GM21360 (cell line): Measurements from ENCODE around the gene GALP.
"Not testable (repeated sequence)": the region's sequence is repeated elsewhere in the genome, so short reads cannot be mapped to it uniquely, and the experiment has no call there.

Experiments used
- ATAC-seq: cut with Tn5 transposase; IDR thresholded peaks from one replicate; pipeline ENCODE4 v1.9.1; 2021; ENCODE audit warnings: mild to moderate bottlenecking, moderate library complexity; ENCODE audit not compliant: unreplicated experiment

The GALP gene

GRCh38 chr19:56177564-56178243, 1.9 kb downstream of the GALP start:
- no peak for ATAC-seq

- no peak for ATAC-seq
Measured at GRCh38 chr19:56189785-56190184, 14.0 kb downstream of the GALP start.

GRCh38 chr19:56191115-56191514, 15.3 kb downstream of the GALP start:
- no peak for ATAC-seq

GRCh38 chr19:56191711-56192110, 15.9 kb downstream of the GALP start:
- no peak for ATAC-seq

- no peak for ATAC-seq
Measured at GRCh38 chr19:56193981-56194640, 18.3 kb downstream of the GALP start.

- not testable (repeated sequence) for ATAC-seq
Measured at GRCh38 chr19:56197646-56198045, 21.8 kb downstream of the GALP start, which contains the start of gene ZSCAN5B. ZSCAN5B (minus strand) TSS chr19:56197783; CDS start chr19:56193052, 4,731 bp downstream.

GRCh38 chr19:56199687-56200086, 23.9 kb downstream of the GALP start:
- ATAC-seq, result no peak

- ATAC-seq, result no peak
Measured at GRCh38 chr19:56201973-56202372, 26.2 kb downstream of the GALP start, which contains the start of gene ZSCAN5C. ZSCAN5C (plus strand) TSS chr19:56202273; CDS start chr19:56205914, 3,641 bp downstream.

GRCh38 chr19:56207581-56207980, 31.8 kb downstream of the GALP start:
- ATAC-seq, result not testable (repeated sequence)

- ATAC-seq, result no peak
Measured at GRCh38 chr19:56209091-56209490, 33.3 kb downstream of the GALP start.

GRCh38 chr19:56210036-56210435, 34.2 kb downstream of the GALP start:
- ATAC-seq, result not testable (repeated sequence)

GRCh38 chr19:56211718-56212117, 35.9 kb downstream of the GALP start:
- no peak for ATAC-seq

GRCh38 chr19:56217039-56217949, 41.5 kb downstream of the GALP start:
- no peak for ATAC-seq

- no peak for ATAC-seq
Measured at GRCh38 chr19:56218961-56219360, 43.2 kb downstream of the GALP start.

- not testable (repeated sequence) for ATAC-seq
Measured at GRCh38 chr19:56221442-56221841, 45.6 kb downstream of the GALP start.

- ATAC-seq, result no peak
Measured at GRCh38 chr19:56221851-56222250, 46.0 kb downstream of the GALP start.

- no peak for ATAC-seq
Measured at GRCh38 chr19:56222901-56223300, 47.1 kb downstream of the GALP start.

- ATAC-seq, result no peak
Measured at GRCh38 chr19:56223481-56223880, 47.7 kb downstream of the GALP start.
